ENCODE data around the gene NFYC. TPM values are rescaled to one million over a fixed set of nuclear protein-coding genes. Genes with fewer than 3 reads are reported as not detected.

The NFYC gene
- total RNA-seq, 6 donors from 2014 or later, result 40.0 to 73.3 (median 50.9) TPM

DNA sequence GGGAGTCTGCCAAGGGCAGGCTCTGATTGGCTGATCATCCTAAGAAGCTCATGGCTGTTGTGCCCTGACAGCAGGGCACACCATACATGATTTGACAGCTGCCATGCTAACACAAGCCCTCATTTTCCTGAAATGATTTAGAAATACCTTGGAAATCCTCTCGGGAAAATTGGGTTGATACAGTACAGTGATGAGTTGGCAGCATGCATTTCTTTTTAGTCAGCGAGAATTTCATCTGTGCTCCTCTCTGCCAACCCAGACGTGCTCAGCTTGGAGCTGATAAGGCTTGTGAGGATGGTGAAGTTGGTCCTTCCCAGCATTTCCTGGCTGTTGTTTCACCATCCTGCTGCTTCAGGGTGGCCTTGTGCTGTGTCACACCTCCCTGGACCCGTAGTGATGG, 69.5 kb downstream of the NFYC start:
- TF ChIP-seq CTCF (IDR thresholded peaks at IDR 0.05), result no peak
- no peak for TF ChIP-seq EP300 (IDR thresholded peaks at IDR 0.05)
- TF ChIP-seq POLR2A (IDR thresholded peaks at IDR 0.05), result no peak
- TF ChIP-seq POLR2AphosphoS5 (IDR thresholded peaks at IDR 0.05), result no peak
- H3K9me3 ChIP-seq, result no peaks in the 10 kb centered on the region
- ATAC-seq (ENCODE audit: low FRiP score in 2 of 2) (no peak), DNase-seq (no peak)
- no peak overlapping the region for H3K4me3 ChIP-seq
- no peaks in the 10 kb centered on the region for H3K4me1 ChIP-seq
- H3K36me3 ChIP-seq, result peaks cover 18 to 94% (median 81%) of the 10 kb centered on the region in 4 donors
- no peaks in the 10 kb centered on the region for H3K27me3 ChIP-seq
- WGBS, 2 donors, result 75 to 85% methylated on average over 4 of the region's 4 CpGs
- no peak overlapping the region for H3K27ac ChIP-seq

GRCh38 chr1:40762144-40762923, 70.8 kb downstream of the NFYC start:
- ATAC-seq (ENCODE audit: low FRiP score in 2 of 2) (no peak), DNase-seq (no peak)
- no peaks in the 10 kb centered on the region for H3K9me3 ChIP-seq
- no peak overlapping the region for H3K27ac ChIP-seq
- H3K4me3 ChIP-seq, result no peak overlapping the region
- 90 to 92% methylated on average over 7 of the region's 7 CpGs for WGBS, 2 donors
- H3K4me1 ChIP-seq, result no peaks in the 10 kb centered on the region
- peaks cover 25 to 97% (median 81%) of the 10 kb centered on the region in 4 donors for H3K36me3 ChIP-seq
- H3K27me3 ChIP-seq, result no peaks in the 10 kb centered on the region
- TF ChIP-seq POLR2AphosphoS5 (IDR thresholded peaks at IDR 0.05), result no peak
- no peak for TF ChIP-seq POLR2A (IDR thresholded peaks at IDR 0.05)
- no peak for TF ChIP-seq CTCF (IDR thresholded peaks at IDR 0.05)
- TF ChIP-seq EP300 (IDR thresholded peaks at IDR 0.05), result no peak

- DNase-seq (no peak), ATAC-seq (ENCODE audit: low FRiP score in 2 of 2) (no peak)
- 80 to 87% methylated on average over 9 of the region's 9 CpGs for WGBS, 2 donors
- H3K36me3 ChIP-seq, result peaks cover 22 to 97% (median 78%) of the 10 kb centered on the region in 4 donors
- no peak overlapping the region for H3K27ac ChIP-seq
- no peaks in the 10 kb centered on the region for H3K4me1 ChIP-seq
- TF ChIP-seq POLR2A (IDR thresholded peaks at IDR 0.05) (no peak), POLR2AphosphoS5 (IDR thresholded peaks at IDR 0.05) (no peak)
- no peaks in the 10 kb centered on the region for H3K27me3 ChIP-seq
- no peak overlapping the region for H3K4me3 ChIP-seq
- no peaks in the 10 kb centered on the region for H3K9me3 ChIP-seq
These were observed 72.4 kb downstream of the NFYC start for GRCh38 chr1:40763742-40764532.

- no peaks in the 10 kb centered on the region for H3K9me3 ChIP-seq
- H3K4me1 ChIP-seq, result no peaks in the 10 kb centered on the region
- H3K27me3 ChIP-seq, result no peaks in the 10 kb centered on the region
- WGBS, 2 donors, result 66 to 78% methylated on average over 2 of the region's 2 CpGs
- no peak overlapping the region for H3K4me3 ChIP-seq
- no peak overlapping the region for H3K27ac ChIP-seq
- no peak for DNase-seq
- H3K36me3 ChIP-seq, result peaks cover 26 to 97% (median 76%) of the 10 kb centered on the region in 4 donors
- no peak for TF ChIP-seq POLR2AphosphoS5 (IDR thresholded peaks at IDR 0.05)
- no peak for ATAC-seq (ENCODE audit: low FRiP score in 2 of 2)
These were observed 73.5 kb downstream of the NFYC start for GRCh38 chr1:40764981-40765380.

DNA sequence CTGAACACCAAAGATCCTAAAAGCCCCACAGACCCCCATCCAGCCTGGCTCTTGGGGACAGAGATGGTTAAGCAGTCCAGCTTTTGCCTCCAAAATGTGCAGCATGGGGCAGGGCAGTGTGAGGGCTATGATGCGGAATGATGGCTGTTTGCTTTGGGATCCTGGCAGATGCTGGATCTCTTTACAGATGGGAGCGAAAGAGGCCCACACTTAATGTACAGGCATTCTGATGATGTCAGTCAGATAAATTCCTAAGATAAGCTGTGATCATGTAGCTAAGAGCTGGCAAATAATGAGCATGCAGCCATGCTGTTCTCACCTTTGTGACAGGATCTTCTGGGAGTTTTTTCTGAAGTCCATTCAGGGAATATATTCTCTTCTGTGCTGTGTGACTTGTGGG, 74.5 kb downstream of the NFYC start:
- 95 to 100% methylated on average over 2 of the region's 2 CpGs for WGBS, 2 donors
- DNase-seq (no peak), ATAC-seq (ENCODE audit: low FRiP score in 2 of 2) (no peak)
- Histone ChIP-seq H3K27ac (no peak overlapping the region), H3K36me3 (peaks cover 30 to 98% (median 75%) of the 10 kb centered on the region in 4 donors), H3K4me1 (no peaks in the 10 kb centered on the region), H3K4me3 (no peak overlapping the region), H3K9me3 (no peaks in the 10 kb centered on the region), H3K27me3 (no peaks in the 10 kb centered on the region)
- no peak for TF ChIP-seq POLR2A (IDR thresholded peaks at IDR 0.05)
- no peak for TF ChIP-seq EP300 (IDR thresholded peaks at IDR 0.05)
- no peak for TF ChIP-seq POLR2AphosphoS5 (IDR thresholded peaks at IDR 0.05)
- no peak for TF ChIP-seq CTCF (IDR thresholded peaks at IDR 0.05)
